Hepatic stellate cell (primary cell): Measurements from ENCODE around the gene EXD1.

Experiments
- DNase-seq: peaks from one replicate; pipeline ENCODE4 v3.0.0; 2011; ENCODE audit warnings: low spot score

EXD1 gene

GRCh38 chr15:41231422-41232226, 1.1 kb upstream of the EXD1 start:
- peak; percentile 9 for DNase-seq

- DNase-seq: no peak
Measured at GRCh38 chr15:41230345-41230649, 260 bp downstream of the EXD1 start.

- DNase-seq: no peak
Measured at GRCh38 chr15:41219381-41219780, 11.2 kb downstream of the EXD1 start.

- DNase-seq: no peak
Measured at GRCh38 chr15:41218851-41219250, 11.7 kb downstream of the EXD1 start.

DNA sequence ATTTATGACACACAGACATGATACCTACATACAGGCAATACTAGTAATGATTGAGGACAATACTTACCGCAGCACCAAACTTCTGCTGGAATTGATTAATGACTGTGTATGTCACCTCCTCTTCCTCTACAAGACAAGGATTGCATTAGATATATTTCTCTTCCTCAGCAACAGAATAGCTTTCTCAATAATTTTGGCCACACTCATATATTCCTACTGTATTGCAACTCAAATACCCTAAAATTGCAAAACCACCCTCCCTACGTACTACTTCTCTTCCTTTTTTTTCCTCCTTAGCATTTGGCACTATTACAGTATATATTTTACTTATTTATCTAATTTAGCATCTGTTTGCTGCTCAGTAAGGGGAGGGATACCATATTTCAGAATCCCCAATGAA, 14.8 kb downstream of the EXD1 start:
- DNase-seq: no peak

- peak; percentile 40 for DNase-seq
Measured at GRCh38 chr15:41207687-41208448, 22.7 kb downstream of the EXD1 start.

- no peak for DNase-seq
Measured at GRCh38 chr15:41205315-41205714, 25.2 kb downstream of the EXD1 start.

DNA sequence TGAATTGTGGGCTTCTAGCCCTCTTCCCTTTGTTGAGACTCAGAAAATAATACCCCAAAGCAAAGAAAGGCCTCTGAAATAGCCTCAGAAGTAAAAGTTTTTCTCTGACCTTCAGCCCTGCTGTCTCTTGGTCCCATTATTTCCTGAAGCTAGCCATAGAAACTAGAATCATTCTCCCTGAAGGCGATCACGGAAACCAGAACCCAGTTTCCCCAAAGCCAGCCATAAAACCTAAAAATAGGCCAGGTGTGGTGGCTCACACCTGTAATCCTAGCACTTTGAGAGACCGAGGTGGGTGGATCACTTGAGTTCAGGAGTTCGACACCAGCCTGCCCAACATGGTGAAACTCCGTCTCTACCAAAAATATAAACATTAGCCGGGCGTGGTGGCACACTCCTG, 27.2 kb downstream of the EXD1 start:
- no peak for DNase-seq

DNA sequence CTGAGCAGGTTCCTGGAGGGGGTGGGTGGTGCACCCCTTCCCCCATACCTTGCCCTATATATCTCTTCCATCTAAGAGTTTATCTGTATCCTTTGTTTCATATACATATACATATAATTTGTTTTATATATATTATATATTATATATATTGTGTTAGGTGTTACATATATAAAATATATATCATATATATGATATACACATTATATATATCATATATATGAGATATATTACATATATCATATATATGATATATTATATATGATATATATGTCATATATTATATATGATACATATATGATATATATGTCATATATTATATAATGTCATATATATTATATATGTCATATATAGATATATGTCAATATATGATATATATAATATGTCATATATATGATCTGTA, 31.1 kb downstream of the EXD1 start:
- DNase-seq: no peak

DNA sequence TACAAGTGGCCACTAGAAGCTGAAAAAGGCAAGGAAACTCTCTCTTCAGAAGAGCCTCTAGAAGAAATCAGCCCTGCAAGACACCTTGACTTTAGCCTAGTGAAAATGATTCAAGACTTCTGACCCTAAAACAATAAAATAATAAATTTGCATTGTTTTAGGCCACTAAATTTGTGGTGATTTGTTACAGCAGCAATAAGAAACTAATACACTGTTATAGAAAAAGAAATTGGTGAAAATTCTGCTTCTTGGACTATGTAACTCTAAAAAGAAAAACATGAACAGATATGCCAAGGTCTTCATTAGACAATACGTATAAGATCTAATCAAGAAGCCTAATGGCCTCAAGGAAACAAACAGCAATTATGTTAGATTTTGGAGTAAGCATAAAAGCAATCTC, 36.1 kb downstream of the EXD1 start:
- DNase-seq: no peak

DNA sequence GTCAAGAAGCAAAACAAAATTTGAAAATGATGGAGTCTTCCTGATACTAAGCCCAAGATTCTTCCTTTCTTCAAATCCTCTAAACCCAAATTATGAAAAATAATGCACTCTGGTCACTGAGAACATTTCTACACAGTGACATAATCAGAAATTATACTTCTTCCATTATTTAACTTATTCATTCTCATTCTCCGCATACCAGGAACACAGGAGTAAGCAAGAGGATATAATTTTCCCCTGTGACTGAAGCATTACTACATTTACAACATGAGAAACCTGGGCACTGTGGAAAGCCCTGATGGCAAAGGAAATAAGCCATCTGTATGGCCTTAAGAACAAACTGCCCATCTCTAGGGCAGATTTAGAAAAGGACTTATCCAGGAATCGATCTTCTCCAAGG, 47.0 kb downstream of the EXD1 start:
- no peak for DNase-seq

DNA sequence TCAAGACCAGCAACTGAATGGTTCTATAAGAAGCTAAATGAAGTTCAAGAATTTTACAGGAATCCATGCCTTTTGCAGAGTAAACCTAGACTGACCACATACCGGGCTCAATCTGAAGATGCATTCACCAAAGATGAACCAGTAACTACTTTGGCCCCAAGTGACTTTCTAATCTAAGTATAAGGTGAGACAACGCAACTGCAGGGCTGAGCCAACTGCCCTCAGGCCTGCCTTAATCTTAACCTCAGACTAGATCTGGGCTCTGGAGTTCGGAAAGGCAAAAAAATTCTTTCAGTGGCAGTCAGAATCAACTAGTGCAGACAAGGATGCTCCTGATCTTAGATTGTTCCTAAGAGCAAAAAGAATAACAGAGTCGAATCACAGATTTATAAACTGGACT, 48.3 kb downstream of the EXD1 start:
- no peak for DNase-seq

- no peak for DNase-seq
Measured at GRCh38 chr15:41180206-41180789, 50.3 kb downstream of the EXD1 start.

GRCh38 chr15:41169781-41170180, 60.8 kb downstream of the EXD1 start:
- DNase-seq: no peak

- DNase-seq: no peak
Measured at GRCh38 chr15:41169086-41169485, 61.5 kb downstream of the EXD1 start.

DNA sequence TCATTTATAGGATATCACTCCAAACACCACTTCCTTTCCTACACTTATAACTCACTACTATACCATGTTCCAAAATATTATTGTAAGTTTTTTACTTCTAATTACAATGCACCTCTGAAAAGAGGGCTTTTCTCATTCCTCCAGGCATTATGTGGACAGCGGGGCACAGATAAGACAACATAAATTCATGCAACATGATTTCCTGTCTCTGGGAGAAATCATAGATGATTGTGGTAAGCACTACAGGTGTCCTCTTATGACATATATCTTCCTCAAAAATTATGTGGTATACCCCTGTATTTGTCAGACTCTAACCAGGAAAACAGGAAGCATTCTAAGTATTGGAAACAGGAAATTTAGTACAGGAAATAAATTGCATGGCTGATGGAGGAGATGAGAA, 68.8 kb downstream of the EXD1 start:
- DNase-seq: no peak

DNA sequence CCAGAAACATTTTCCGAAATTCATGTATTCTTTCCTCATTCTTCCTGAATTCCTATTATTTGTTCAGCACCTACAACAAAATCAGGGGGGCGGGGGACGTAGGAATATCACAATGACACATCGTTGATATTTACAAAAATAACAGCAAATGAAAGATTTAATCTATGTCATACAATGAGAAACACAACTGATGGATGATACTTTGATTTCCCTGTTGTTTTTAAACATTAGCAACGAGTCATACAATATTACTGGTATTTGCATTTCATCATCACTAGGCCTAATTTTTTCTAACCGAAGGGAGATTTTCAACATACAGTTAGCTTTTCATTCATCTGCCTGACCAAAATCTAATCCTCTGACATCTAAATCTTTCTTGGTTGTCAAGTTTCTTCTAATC, 69.2 kb downstream of the EXD1 start:
- no peak for DNase-seq

- DNase-seq: no peak
Measured at GRCh38 chr15:41160639-41161315, 69.8 kb downstream of the EXD1 start.

- DNase-seq: peak; percentile 35
Measured at GRCh38 chr15:41154412-41154811, 76.1 kb downstream of the EXD1 start.

- no peak for DNase-seq
Measured at GRCh38 chr15:41153733-41154132, 76.8 kb downstream of the EXD1 start.

DNA sequence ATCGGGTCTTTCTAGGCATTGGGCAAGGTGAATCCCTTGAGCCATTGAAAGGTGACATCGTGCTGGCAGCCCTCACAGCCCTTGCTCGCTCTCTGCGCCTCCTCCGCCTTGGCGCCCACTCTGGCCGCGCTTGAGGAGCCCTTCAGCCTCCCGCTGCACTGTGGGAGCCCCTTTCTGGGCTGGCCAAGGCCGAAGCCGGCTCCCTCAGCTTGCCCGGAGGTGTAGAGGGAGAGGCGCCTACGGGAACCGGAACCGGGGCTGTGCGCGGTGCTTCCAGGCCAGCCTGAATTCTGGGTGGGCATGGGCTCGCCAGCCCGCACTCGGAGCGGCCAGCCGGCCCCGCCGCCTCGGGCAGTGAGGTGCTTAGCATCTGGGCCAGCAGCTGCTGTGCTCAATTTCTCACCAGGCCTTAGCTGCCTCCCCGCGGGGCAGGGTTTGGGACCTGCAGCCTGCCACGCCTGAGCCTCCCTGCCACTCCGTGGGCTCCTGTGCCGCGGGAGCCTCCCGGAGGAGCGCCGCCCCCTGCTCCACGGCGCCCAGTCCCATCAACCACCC, 79.0 kb downstream of the EXD1 start:
- no peak for DNase-seq

- DNase-seq: no peak
Measured at GRCh38 chr15:41150279-41150678, 80.3 kb downstream of the EXD1 start.

- no peak for DNase-seq
Measured at GRCh38 chr15:41148065-41148464, 82.5 kb downstream of the EXD1 start.
